K562 (cell line): ENCODE data around the gene TNFRSF13B. TPM values are rescaled to one million over a fixed set of nuclear protein-coding genes. Genes with fewer than 3 reads are reported as not detected.
"Not testable (repeated sequence)": the region's sequence is repeated elsewhere in the genome, so short reads cannot be mapped to it uniquely, and the experiment has no call there.

Experiments
- ATAC-seq: fragments of 200-7000 bp; cut with Tn5 transposase; 3 replicates; pipeline ENCODE4 v1.9.1; 2020; ENCODE audit warnings: moderate library complexity
- BruUV-seq: library from RNA; stranded (reverse); fragments of 400-500 nt; replicated peaks from 2 replicates; lab custom pipeline; 2021; lab: Mats Ljungman, UMichigan
- CTCF ChIA-PET: fragments of 300-600 bp; formaldehyde crosslinking; extraction: SDS; loops from one replicate; lab custom pipeline; 2021; ENCODE audit warnings: low intra/inter-chr PET ratio; lab: Yijun Ruan, JAX
- POLR2A ChIA-PET: fragments of 300-600, 350-650 bp; sonication (Branson Sonifier 250); formaldehyde crosslinking; extraction: SDS; loops from one replicate; lab custom pipeline; 2021; ENCODE audit warnings: antibody characterized with exemption, inconsistent platforms; lab: Yijun Ruan, JAX
- DNase-seq, 4 experiments: peaks; one replicate each; pipeline versions ENCODE4 v3.0.0 to v3.0.0-alpha.2; 2011 to 2018; ENCODE audit warnings: low spot score in 3 of 4, mixed read lengths in 3 of 4; ENCODE audit errors: extremely low read depth in 1 of 4
- FAIRE-seq: peaks from 2 replicates; lab custom pipeline; 2011; peaks lifted over from hg19 to GRCh38; lab: Jason Lieb, UNC
- H2AFZ ChIP-seq: 2 replicates; pipeline ENCODE4 v1.6.0; 2011; ENCODE audit warnings: low read depth, low read length, control low read depth, inconsistent platforms
- H3K27ac ChIP-seq: fragments of 200-600 bp; 3 replicates; pipeline ENCODE4 v1.8.0; 2011; ENCODE audit warnings: low read depth, mild to moderate bottlenecking, control low read depth, inconsistent platforms, low read length, moderate library complexity, mixed read lengths; ENCODE audit errors: extremely low read depth
- H3K27me3 ChIP-seq, 2 experiments: fragments of 300-600 bp in 1 of 2; 2 replicates in 1 of 2; 3 replicates in 1 of 2; pipeline versions ENCODE4 v1.6.0 to v1.8.0; 2011; ENCODE audit warnings: inconsistent platforms in 2 of 2, low read length in 2 of 2, mild to moderate bottlenecking in 1 of 2, mixed read lengths in 1 of 2, moderate library complexity in 1 of 2; ENCODE audit not compliant: control insufficient read depth in 2 of 2, insufficient read depth in 2 of 2
- H3K36me3 ChIP-seq: fragments of 300-600 bp; 3 replicates; pipeline ENCODE4 v1.8.0; 2011; ENCODE audit warnings: mild to moderate bottlenecking, low read length, inconsistent platforms; ENCODE audit not compliant: control insufficient read depth, insufficient read depth
- H3K4me1 ChIP-seq, 2 experiments: fragments of 200-600 bp in 1 of 2; replicated peaks in 1 of 2; 2 replicates in 1 of 2; 3 replicates in 1 of 2; pipeline versions ENCODE4 v1.5.1 to v1.8.0; 2011; ENCODE audit warnings: inconsistent platforms in 2 of 2, low read length in 2 of 2, mild to moderate bottlenecking in 1 of 2, mixed read lengths in 1 of 2, moderate library complexity in 1 of 2; ENCODE audit not compliant: control insufficient read depth in 2 of 2, insufficient read depth in 2 of 2
- H3K4me2 ChIP-seq: 2 replicates; pipeline ENCODE4 v1.6.1; 2011; ENCODE audit warnings: low read length, control low read depth, inconsistent platforms, mixed read lengths; ENCODE audit not compliant: insufficient read depth
- H3K4me3 ChIP-seq: fragments of 200-600 bp; sonication (generic), shearing (Covaris generic); 2 replicates; pipeline ENCODE4 v1.5.1; 2016; ENCODE audit warnings: control low read depth, inconsistent platforms
- H3K79me2 ChIP-seq: fragments of 200-600 bp; 3 replicates; pipeline ENCODE4 v1.8.0; 2011; ENCODE audit warnings: low read length, inconsistent platforms; ENCODE audit not compliant: control insufficient read depth, insufficient read depth
- H3K9ac ChIP-seq, 2 experiments: 2 replicates each; pipeline versions ENCODE4 v1.6.0 to v1.6.1; 2011; ENCODE audit warnings: low read depth in 2 of 2, low read length in 2 of 2, control low read depth in 1 of 2, inconsistent platforms in 1 of 2, mild to moderate bottlenecking in 1 of 2, mixed read lengths in 1 of 2; ENCODE audit not compliant: insufficient read depth in 1 of 2
- H3K9me1 ChIP-seq: one replicate; pipeline ENCODE4 v1.6.0; 2011; ENCODE audit warnings: inconsistent platforms, mild to moderate bottlenecking, low read length, moderate library complexity; ENCODE audit not compliant: control insufficient read depth, insufficient read depth
- H3K9me3 ChIP-seq: replicated peaks from 2 replicates; pipeline ENCODE4 v1.5.1; 2011; ENCODE audit warnings: low read depth, low read length, inconsistent platforms; ENCODE audit not compliant: control insufficient read depth, insufficient read depth
- H4K20me1 ChIP-seq: replicated peaks from 2 replicates; pipeline ENCODE4 v1.6.1; 2011; ENCODE audit warnings: low read length, inconsistent platforms, mixed read lengths; ENCODE audit not compliant: control insufficient read depth, insufficient read depth
- WGBS: fragments of 100-300 bp; shearing (Covaris generic); methylation state at CpG from one replicate; pipeline ENCODE4 v1.1.6; 2016; ENCODE audit warnings: low coverage, mixed read lengths; ENCODE audit not compliant: insufficient coverage; ENCODE audit errors: missing lambda C conversion rate; 5-methylcytosine and 5-hydroxymethylcytosine counted together
- in situ Hi-C: fragments of 300-500 bp; cut with MboI; formaldehyde crosslinking; loops from 4 replicates; pipeline ENCODE4 v1.15.0; 2018; ENCODE audit warnings: inconsistent platforms, mixed read lengths
- intact Hi-C: fragments of 100-400 bp; cut with micrococcal nuclease; formaldehyde crosslinking; loops from 2 replicates; pipeline ENCODE4 v1.14.2; 2022
- polyA plus RNA-seq, 8 experiments: library from polyadenylated mRNA; depleted of rRNA in 4 of 8; stranded (reverse) in 5 of 8; unstranded in 3 of 8; fragments of >200 nt; fragmentation: Nextera tagmentation in 2 of 8; fragmentation: Illumina TruSeq in 1 of 8; extraction: Ambion mirVana in 2 of 8; extraction: Trizol in 1 of 8; gene quantifications; 2 replicates each; pipeline versions ENCODE4 v1.2.1 to v1.2.3, GENCODE V29; 2011 to 2014; ENCODE audit warnings: inconsistent platforms in 1 of 8, missing spikeins in 1 of 8
- total RNA-seq, 7 experiments: library from RNA; depleted of rRNA in 6 of 7; stranded (reverse); fragments of >200 nt in 6 of 7; fragmentation: Illumina TruSeq in 2 of 7; extraction: Trizol in 2 of 7; gene quantifications; 2 replicates each; pipeline versions ENCODE4 v1.2.1 to v1.2.3, GENCODE V29; 2011 to 2021; ENCODE audit warnings: low replicate concordance in 1 of 7

Gene TNFRSF13B
- total and polyA plus RNA-seq, 9 of the 15 experiments (the other 6 are each of a cell fraction or from before 2014, with no cell fraction given) = not detected

GRCh38 chr17:17013828-17014747, 42.2 kb upstream of the TNFRSF13B start:
- WGBS = 5% methylated on average over 8 of the region's 14 CpGs
- BruUV-seq = not testable (repeated sequence)
- POLR2A ChIA-PET = interaction anchor here (0.9 kb wide), 1 partner anchor 31 kb away, joined by 3 read pairs; no protein-coding TSS in a partner anchor

GRCh38 chr17:17011043-17011907, 39.4 kb upstream of the TNFRSF13B start:
- H3K27me3 ChIP-seq, BruUV-seq, H3K27ac ChIP-seq, H3K9me1 ChIP-seq, H2AFZ ChIP-seq, POLR2A ChIA-PET, H3K4me1 ChIP-seq, intact Hi-C loops, in situ Hi-C loops, H3K4me2 ChIP-seq, ATAC-seq, H3K4me3 ChIP-seq, DNase-seq, H3K9me3 ChIP-seq, H4K20me1 ChIP-seq, H3K36me3 ChIP-seq, CTCF ChIA-PET, H3K79me2 ChIP-seq, H3K9ac ChIP-seq: not testable (repeated sequence)
- FAIRE-seq = peak; percentile 60
- WGBS = 0% methylated on average over 2 of the region's 12 CpGs

More at GRCh38 chr17:17013828-17014747, 42.2 kb upstream of the TNFRSF13B start:
- H3K4me3 ChIP-seq, H3K9me1 ChIP-seq, CTCF ChIA-PET, intact Hi-C loops, H3K79me2 ChIP-seq, H2AFZ ChIP-seq, H3K9me3 ChIP-seq, in situ Hi-C loops, H4K20me1 ChIP-seq, DNase-seq, H3K4me1 ChIP-seq, H3K4me2 ChIP-seq, H3K27me3 ChIP-seq, H3K9ac ChIP-seq, FAIRE-seq, ATAC-seq, H3K36me3 ChIP-seq, H3K27ac ChIP-seq: not testable (repeated sequence)

GRCh38 chr17:17010545-17011034, 38.7 kb upstream of the TNFRSF13B start:
- in situ Hi-C loops, ATAC-seq, H2AFZ ChIP-seq, H3K9me1 ChIP-seq, H3K79me2 ChIP-seq, POLR2A ChIA-PET, H3K4me2 ChIP-seq, DNase-seq, H3K36me3 ChIP-seq, H4K20me1 ChIP-seq, H3K9me3 ChIP-seq, H3K4me1 ChIP-seq, H3K4me3 ChIP-seq, CTCF ChIA-PET, intact Hi-C loops, H3K27me3 ChIP-seq, BruUV-seq, FAIRE-seq, H3K27ac ChIP-seq, H3K9ac ChIP-seq: not testable (repeated sequence)
- 38% methylated on average over 3 of the region's 12 CpGs for WGBS
